GM20000 (cell line): ENCODE data around the gene NOSTRIN.
"Not testable (repeated sequence)": the region's sequence is repeated elsewhere in the genome, so short reads cannot be mapped to it uniquely, and the experiment has no call there.

Experiments used
- DNase-seq: peaks from one replicate; pipeline ENCODE4 v3.0.0; 2012; ENCODE audit warnings: low spot score
- CTCF ChIP-seq: IDR thresholded peaks from 2 replicates; pipeline ENCODE4 v1.5.1; 2012; ENCODE audit warnings: mild to moderate bottlenecking, control low read depth; ENCODE audit errors: extremely low read depth, missing control alignments

Gene NOSTRIN

GRCh38 chr2:168781191-168781817 is 21.1 kb upstream of the NOSTRIN start:
- TF ChIP-seq CTCF, result no peak
- no peak for DNase-seq

DNA sequence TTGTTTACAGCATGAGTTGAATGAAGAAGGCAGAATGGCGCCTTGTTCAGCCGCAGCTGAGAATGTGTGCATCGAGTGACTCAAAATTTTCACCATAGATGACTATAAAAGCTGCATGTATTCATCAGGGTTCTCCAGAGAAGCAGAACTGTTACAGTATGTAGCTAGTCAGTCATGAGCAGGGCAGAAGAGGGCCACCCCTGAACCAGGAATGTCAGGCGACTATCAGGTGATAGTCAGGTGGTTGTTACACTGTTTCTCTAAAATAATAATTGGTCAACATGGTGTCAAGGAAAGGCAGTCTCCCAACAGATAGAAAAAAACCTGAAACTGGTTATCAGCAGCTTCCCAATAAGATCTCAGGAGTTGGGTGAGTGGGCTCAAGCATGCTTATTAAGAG is 20.2 kb upstream of the NOSTRIN start:
- no peak for TF ChIP-seq CTCF
- no peak for DNase-seq

DNA sequence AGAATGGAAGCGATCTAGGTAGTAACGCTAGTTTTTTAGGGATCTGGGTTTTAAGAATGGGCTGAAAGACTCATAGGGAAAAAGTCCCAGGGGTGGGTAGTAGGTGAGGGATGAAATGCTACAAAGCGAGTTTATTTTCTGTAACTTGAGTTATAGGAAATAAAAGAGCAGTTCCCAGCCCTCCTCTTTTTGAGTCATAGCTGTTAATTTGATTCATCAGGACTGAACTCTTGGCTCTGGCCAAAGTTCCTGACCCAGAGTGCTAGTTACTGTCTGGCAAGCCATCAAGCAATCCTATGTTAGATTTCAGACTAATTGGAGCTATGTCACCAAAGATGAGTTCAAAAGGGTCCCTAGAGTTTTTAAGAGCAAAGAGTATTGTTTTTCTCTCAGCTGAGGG is 17.4 kb upstream of the NOSTRIN start:
- no peak for DNase-seq
- TF ChIP-seq CTCF, result no peak

DNA sequence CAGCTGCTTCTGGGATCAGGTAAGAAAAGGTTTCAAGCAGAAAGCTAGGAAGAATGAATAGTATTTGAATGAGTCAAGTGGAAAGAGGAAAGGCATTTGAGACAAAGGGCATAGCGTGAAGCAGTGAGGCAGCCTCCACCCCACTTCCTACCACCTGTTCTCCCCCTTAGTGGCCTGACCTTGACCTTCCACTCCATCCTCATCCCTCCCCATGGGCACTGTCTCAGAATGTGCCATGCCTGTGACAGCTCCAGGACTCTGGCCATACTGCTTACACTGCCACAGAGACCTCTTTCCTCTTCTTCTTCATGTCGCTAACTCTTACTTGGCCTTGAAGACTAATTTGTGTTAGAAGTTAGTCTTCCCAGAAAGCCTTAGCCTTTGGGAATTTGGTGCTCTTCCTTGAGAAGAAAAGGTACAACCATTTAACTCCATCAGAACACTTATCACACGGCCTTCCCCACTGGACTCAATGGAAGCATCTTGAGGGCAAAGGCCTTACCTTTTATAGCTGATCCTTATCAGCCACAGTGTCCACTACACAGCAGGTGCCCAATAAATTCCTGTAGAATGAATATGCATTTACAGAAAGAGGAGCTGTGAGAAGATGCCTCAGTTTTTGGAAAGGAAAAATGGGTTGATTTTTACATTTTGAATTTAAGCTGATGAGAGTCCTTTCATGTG is 15.2 kb upstream of the NOSTRIN start:
- no peak for TF ChIP-seq CTCF
- DNase-seq, result no peak

DNA sequence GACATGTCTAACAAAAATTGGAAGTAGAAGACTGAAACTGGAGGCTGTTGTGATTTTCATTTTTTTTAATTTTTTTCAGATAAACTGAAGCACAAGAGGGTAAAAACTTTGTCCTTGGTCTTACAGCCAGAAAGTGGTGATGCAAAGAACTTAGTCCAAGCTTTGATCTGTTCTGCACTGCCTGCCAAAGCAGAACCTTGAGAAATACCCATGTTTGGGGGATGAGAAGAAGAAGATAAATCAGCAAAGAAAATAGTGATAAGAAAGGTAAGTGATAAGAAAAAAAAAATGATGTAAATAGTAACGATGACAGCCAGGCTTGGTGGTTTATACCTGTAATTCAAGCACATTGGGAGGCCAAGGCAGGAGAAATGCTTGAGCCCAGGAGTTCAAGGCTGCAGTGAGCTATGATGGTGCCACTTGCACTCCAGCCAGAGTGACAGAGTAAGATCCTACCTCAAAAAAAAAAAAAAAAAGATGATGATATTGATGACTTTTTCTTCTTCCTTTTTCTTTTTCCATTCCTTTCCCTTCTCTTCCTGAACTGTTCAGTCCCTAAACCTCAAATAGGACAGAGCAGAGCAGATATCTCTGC is 14.6 kb upstream of the NOSTRIN start:
- no peak for TF ChIP-seq CTCF
- DNase-seq, result no peak

DNA sequence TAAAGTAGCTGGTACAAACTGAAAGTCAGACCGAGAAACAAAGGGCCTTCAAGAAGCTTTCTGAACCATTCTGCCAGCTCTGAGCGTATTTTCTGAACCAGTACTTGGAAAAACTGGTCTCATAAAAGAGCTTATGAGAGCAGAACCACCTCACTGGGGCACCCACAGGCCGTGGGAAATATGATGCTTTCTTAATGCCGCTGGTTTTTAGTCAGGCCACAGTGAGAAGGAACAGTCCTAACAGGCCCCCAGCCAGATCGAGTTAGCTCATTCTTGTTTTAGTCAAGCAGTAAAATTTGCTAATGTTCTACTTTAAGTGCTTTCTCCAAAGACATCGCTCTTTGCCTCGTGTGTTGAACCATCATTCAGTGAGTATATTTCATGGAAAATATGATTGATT is 12.7 kb upstream of the NOSTRIN start:
- DNase-seq, result no peak
- TF ChIP-seq CTCF, result no peak

DNA sequence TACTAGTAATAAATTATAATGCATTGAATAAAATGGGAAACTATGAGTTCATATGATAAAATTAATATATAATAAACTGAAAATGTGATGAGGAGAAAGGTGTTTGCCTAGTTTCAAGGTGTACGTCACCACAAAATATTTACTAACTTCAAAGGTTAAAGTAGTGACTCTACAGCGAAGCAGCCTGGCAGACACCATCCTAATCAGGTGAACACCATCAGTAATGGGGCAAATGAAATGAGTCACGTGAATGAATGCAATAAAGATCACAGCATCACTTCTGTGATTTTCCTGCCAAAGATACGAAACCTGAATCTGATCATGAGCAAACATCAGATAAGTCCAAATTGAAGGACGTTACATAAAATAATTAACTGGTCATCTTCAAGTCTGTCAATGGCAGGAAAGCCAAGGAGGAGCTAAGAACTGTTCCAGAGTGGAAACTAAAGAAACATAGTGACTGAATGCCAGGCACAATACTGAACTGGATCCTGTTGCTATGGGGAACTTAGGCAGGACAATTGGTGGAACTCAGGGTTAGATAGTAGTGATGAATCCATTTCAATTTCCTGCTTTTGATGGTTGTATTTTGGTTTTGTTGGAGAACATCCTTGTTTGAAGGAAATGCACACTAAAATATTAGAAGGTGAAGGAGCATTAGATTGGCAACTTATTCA is 12.1 kb upstream of the NOSTRIN start:
- no peak for DNase-seq
- no peak for TF ChIP-seq CTCF

DNA sequence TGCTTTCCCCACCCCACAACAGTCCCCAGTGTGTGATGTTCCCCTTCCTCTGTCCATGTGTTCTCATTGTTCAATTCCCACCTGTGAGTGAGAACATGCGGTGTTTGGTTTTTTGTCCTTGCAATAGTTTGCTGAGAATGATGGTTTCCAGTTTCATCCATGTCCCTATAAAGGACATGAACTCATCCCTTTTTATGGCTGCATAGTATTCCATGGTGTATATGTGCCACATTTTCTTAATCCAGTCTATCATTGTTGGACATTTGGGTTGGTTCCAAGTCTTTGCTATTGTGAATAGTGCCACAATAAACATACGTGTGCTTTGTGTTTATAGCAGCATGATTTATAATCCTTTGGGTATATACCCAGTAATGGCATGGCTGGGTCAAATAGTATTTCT is 11.3 kb upstream of the NOSTRIN start:
- DNase-seq, result not testable (repeated sequence)
